Stimulated activated CD4-positive, alpha-beta T cell treated with anti-CD3 and anti-CD28 coated beads, Interleukin-2, amount 100 ng/mL, for 4 hours (primary cell): ENCODE results near the gene PPIG.
"Not testable (repeated sequence)": the region's sequence is repeated elsewhere in the genome, so short reads cannot be mapped to it uniquely, and the experiment has no call there.

ENCODE experiments used
- DNase-seq: peaks from one replicate; pipeline ENCODE4 v3.0.0-alpha.2; 2020; ENCODE audit warnings: low read depth

The PPIG gene

GRCh38 chr2:169584005-169584877 lies at the start of gene PPIG:
Gene PPIG (plus strand): TSS chr2:169584351. CDS start chr2:169604042, 19,691 bp downstream.
- DNase-seq = peak; percentile 83

GRCh38 chr2:169539460-169539859 lies 44.7 kb upstream of the PPIG start:
- not testable (repeated sequence) for DNase-seq

GRCh38 chr2:169540146-169540545 lies 44.0 kb upstream of the PPIG start:
- DNase-seq = no peak

GRCh38 chr2:169542433-169542832 lies 41.7 kb upstream of the PPIG start:
- no peak for DNase-seq

GRCh38 chr2:169546756-169547155 lies 37.4 kb upstream of the PPIG start:
- no peak for DNase-seq

GRCh38 chr2:169561364-169561763 lies 22.8 kb upstream of the PPIG start:
- no peak for DNase-seq

- not testable (repeated sequence) for DNase-seq
Measured at GRCh38 chr2:169562084-169562483, 22.1 kb upstream of the PPIG start.

- no peak for DNase-seq
Measured at GRCh38 chr2:169562519-169562918, 21.6 kb upstream of the PPIG start.

- DNase-seq = no peak
Measured at GRCh38 chr2:169565686-169566085, 18.5 kb upstream of the PPIG start.

- no peak for DNase-seq
Measured at GRCh38 chr2:169569948-169570347, 14.2 kb upstream of the PPIG start.

- not testable (repeated sequence) for DNase-seq
Measured at GRCh38 chr2:169570752-169571151, 13.4 kb upstream of the PPIG start.

GRCh38 chr2:169571571-169571970 lies 12.6 kb upstream of the PPIG start:
- DNase-seq = no peak

GRCh38 chr2:169572189-169572588 lies 12.0 kb upstream of the PPIG start:
- DNase-seq = no peak

- no peak for DNase-seq
Measured at GRCh38 chr2:169572821-169573159, 11.4 kb upstream of the PPIG start.

GRCh38 chr2:169573160-169573973 lies 10.8 kb upstream of the PPIG start, which contains the start of gene FASTKD1:
Gene FASTKD1 (minus strand): TSS chr2:169573865. CDS start chr2:169572029, 1,836 bp downstream.
- DNase-seq = peak; percentile 83

GRCh38 chr2:169573974-169574299 lies 10.2 kb upstream of the PPIG start:
- no peak for DNase-seq

- DNase-seq = not testable (repeated sequence)
Measured at GRCh38 chr2:169574539-169574938, 9.6 kb upstream of the PPIG start.

- not testable (repeated sequence) for DNase-seq
Measured at GRCh38 chr2:169575264-169575663, 8.9 kb upstream of the PPIG start.

GRCh38 chr2:169579044-169579443 lies 5.1 kb upstream of the PPIG start:
- DNase-seq = no peak

- DNase-seq = not testable (repeated sequence)
Measured at GRCh38 chr2:169582552-169583266, 1.4 kb upstream of the PPIG start.

GRCh38 chr2:169583518-169583917 lies 633 bp upstream of the PPIG start:
- DNase-seq = no peak

GRCh38 chr2:169585673-169586072 lies 1.5 kb downstream of the PPIG start:
- no peak for DNase-seq
